Breast epithelium (tissue), 4 donors: ENCODE data around the gene STMN1. TPM values are rescaled to one million over a fixed set of nuclear protein-coding genes. Genes with fewer than 3 reads are reported as not detected.

Experiments used
- DNase-seq, 2 donors: peaks; one replicate each; pipeline ENCODE4 v3.0.0-alpha.2; 2019; ENCODE audit warnings: low spot score in 2 of 2
- H3K27ac ChIP-seq, 2 donors: fragments of 200-600 bp; sonication (generic) in 1 of 2; one replicate each; pipeline ENCODE4 v1.5.1; 2016 to 2019; ENCODE audit warnings: mild to moderate bottlenecking in 1 of 2
- H3K27me3 ChIP-seq, 2 donors: fragments of 200-600 bp; sonication (generic) in 1 of 2; one replicate each; pipeline versions ENCODE4 v1.5.1 to v1.6.0; 2017 to 2019; ENCODE audit warnings: control low read depth in 1 of 2, mild to moderate bottlenecking in 1 of 2
- H3K36me3 ChIP-seq: fragments of 200-600 bp; one replicate; pipeline ENCODE4 v1.5.1; 2019
- H3K4me1 ChIP-seq, 2 donors: fragments of 200-600 bp; sonication (generic); one replicate each; pipeline ENCODE4 v1.5.1; 2016 to 2019; ENCODE audit warnings: control low read depth in 1 of 2
- H3K4me3 ChIP-seq, 3 donors: fragments of 200-600 bp; sonication (generic); 1 replicate in 2 of 3; 2 replicates in 1 of 3; pipeline ENCODE4 v1.5.1; 2016 to 2019; ENCODE audit warnings: mild to moderate bottlenecking in 3 of 3, moderate library complexity in 2 of 3
- H3K9me3 ChIP-seq, 2 donors: fragments of 200-600 bp; sonication (generic) in 1 of 2; one replicate each; pipeline ENCODE4 v1.5.1; 2016 to 2019; ENCODE audit warnings: control low read depth in 1 of 2
- POLR2A ChIP-seq: fragments of 450-650 bp; IDR thresholded peaks from one replicate; pipeline ENCODE4 v1.6.1; 2016; ENCODE audit warnings: antibody characterized with exemption, mild to moderate bottlenecking, moderate library complexity
- POLR2AphosphoS5 ChIP-seq, 3 donors: sonication (generic); formaldehyde crosslinking; IDR thresholded peaks; one replicate each; pipeline ENCODE4 v1.6.1; 2017; ENCODE audit warnings: antibody characterized with exemption in 3 of 3
- intact Hi-C: fragments of 100-400 bp; cut with DNase I; formaldehyde crosslinking; loops from one replicate; pipeline ENCODE4 v1.15.1; 2023; ENCODE audit warnings: low total_unique reads
- total RNA-seq, 3 donors: library from RNA; depleted of rRNA; stranded (reverse); fragments of >200 nt; gene quantifications; one replicate each; pipeline ENCODE4 v1.1.0, GENCODE V29; 2016
- TF ChIP-seq, protein P1 (sequence below), 3 donors: fragments of 450-650 bp; IDR thresholded peaks; one replicate each; pipeline ENCODE4 v1.5.1; 2016 to 2017; ENCODE audit warnings: antibody characterized with exemption in 3 of 3, mild to moderate bottlenecking in 3 of 3, moderate library complexity in 3 of 3

The STMN1 gene
- total RNA-seq, 3 donors from 2014 or later, result 23.9 to 33.8 (median 28.4) TPM

DNA sequence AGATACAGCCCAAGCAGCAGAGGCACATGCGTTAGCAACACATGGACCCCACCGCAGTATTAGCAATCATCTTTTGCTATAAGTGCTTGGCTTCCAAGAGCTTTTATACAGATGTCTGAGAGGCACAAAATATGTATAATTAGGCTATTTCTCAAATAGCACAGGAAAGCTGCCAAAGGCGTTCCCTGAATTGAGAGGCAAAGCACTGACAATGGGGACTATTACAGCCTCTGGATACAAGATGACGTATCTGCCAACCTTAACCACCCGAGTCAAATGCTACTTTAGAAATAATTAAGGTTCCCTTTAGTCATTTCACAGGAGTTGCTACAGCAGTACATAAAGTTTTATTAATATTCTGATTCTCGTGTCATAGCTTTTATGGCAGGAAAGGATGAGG lies 6.4 kb downstream of the STMN1 start:
- peaks cover 0 to 11% of the 10 kb centered on the region in 2 donors for H3K4me1 ChIP-seq
- H3K27me3 ChIP-seq, result no peaks in the 10 kb centered on the region
- no peaks in the 10 kb centered on the region for H3K9me3 ChIP-seq
- TF ChIP-seq, protein P1, sequence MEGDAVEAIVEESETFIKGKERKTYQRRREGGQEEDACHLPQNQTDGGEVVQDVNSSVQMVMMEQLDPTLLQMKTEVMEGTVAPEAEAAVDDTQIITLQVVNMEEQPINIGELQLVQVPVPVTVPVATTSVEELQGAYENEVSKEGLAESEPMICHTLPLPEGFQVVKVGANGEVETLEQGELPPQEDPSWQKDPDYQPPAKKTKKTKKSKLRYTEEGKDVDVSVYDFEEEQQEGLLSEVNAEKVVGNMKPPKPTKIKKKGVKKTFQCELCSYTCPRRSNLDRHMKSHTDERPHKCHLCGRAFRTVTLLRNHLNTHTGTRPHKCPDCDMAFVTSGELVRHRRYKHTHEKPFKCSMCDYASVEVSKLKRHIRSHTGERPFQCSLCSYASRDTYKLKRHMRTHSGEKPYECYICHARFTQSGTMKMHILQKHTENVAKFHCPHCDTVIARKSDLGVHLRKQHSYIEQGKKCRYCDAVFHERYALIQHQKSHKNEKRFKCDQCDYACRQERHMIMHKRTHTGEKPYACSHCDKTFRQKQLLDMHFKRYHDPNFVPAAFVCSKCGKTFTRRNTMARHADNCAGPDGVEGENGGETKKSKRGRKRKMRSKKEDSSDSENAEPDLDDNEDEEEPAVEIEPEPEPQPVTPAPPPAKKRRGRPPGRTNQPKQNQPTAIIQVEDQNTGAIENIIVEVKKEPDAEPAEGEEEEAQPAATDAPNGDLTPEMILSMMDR (IDR thresholded peaks at IDR 0.05), result no peak
- TF ChIP-seq POLR2AphosphoS5 (IDR thresholded peaks at IDR 0.05) (no peak), POLR2A (no peak)
- DNase-seq, result no peak
- no peak overlapping the region for H3K27ac ChIP-seq
- H3K4me3 ChIP-seq, result no peak overlapping the region
- no peaks in the 10 kb centered on the region for H3K36me3 ChIP-seq
- intact Hi-C loops, result loop anchor here (10.0 kb wide), 1 partner anchor 95 kb away; the partner anchor contains the start of gene PAFAH2

DNA sequence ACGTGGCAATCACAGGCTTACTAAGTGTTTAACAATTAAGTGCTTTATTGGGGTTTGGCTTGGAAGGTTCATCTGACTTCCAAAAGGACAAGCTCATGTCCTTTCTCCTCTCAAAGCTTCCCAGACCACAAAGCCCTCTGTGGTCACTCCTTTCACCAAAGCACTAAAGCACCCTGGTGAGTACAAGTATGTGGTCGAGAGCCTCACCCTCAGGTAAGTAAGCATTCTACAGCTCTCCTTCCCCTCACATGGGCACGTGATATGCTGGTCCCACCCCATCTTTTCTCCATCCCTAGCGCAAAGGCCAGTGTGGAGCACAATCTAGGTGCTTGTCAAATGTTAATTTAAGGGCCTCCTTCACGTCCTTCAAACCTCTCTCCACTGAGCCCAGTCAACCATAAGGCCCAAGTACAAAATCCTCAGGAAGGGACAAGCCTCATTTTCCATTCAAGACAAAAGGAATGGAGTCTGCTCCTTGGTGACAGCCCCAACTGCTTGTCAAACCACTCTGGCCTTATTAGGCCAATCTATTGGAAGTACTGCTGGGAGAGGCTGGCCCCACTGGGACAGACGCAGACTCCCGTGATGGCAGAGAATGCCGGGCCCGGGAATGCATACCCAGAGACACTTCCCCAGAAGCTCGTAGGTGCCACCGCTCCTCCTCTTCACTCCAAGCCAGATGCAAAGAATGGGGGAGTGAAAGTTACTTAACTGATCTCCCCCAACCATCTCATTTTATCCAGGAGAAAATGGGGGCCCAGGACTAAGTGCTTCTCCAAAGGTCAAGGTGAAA lies 7.8 kb downstream of the STMN1 start:
- no peak for DNase-seq
- H3K36me3 ChIP-seq, result no peaks in the 10 kb centered on the region
- no peaks in the 10 kb centered on the region for H3K9me3 ChIP-seq
- H3K27ac ChIP-seq, result no peak overlapping the region
- no peak overlapping the region for H3K4me3 ChIP-seq
- no peak for TF ChIP-seq POLR2A
- H3K27me3 ChIP-seq, result no peaks in the 10 kb centered on the region
- intact Hi-C loops, result loop anchor here (10.0 kb wide), 1 partner anchor 96 kb away; the partner anchor contains the start of gene PAFAH2
- peaks cover 0 to 7% of the 10 kb centered on the region in 2 donors for H3K4me1 ChIP-seq

DNA sequence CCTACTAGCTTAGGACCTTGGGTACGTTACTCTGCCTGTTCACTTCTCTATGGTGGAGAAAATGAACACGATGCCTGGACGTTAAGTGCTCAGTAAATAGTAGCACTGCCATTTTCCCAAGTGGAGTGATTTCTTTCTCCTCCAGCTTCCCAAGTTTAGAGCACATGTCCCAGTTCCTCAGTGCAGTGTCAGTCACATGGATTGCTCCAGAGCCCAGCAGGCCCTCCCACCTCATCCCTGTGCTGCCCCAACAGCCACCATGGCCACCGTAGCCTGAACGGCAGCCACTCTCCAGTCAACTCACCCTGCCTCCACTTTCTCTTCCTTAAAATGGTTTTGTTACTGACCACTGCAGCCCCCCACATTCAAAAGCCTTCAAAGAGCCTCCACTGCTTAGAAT lies 8.5 kb downstream of the STMN1 start:
- Histone ChIP-seq H3K4me3 (no peak overlapping the region), H3K36me3 (no peaks in the 10 kb centered on the region), H3K27me3 (no peaks in the 10 kb centered on the region), H3K27ac (no peak overlapping the region), H3K9me3 (no peaks in the 10 kb centered on the region), H3K4me1 (peaks cover 0 to 7% of the 10 kb centered on the region in 2 donors)
- no peak for DNase-seq
- TF ChIP-seq POLR2AphosphoS5 (IDR thresholded peaks at IDR 0.05) (no peak), POLR2A (no peak)
- TF ChIP-seq, protein P1 (IDR thresholded peaks at IDR 0.05), result no peak
- intact Hi-C loops, result loop anchor here (10.0 kb wide), 1 partner anchor 97 kb away; the partner anchor contains the start of gene PAFAH2

DNA sequence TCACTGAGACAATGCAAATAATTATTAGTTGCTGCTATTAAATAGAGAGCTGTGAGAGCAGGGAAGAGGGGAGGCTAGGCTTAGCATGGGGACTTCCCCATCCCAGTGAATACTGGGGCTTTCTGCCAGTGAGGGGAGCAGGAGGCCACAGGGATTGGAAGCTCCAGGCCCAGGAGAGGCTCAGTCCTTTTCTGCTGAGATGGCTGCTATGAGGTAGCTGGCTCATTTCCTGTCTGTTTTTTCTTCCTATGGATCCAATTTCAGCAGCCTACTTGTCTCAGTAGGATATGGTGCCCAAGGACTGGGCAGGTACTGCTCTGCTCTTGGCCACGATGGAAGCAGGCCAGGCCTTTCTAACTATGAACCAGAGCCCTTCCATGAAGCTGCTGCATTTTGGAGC lies 10.0 kb downstream of the STMN1 start:
- Histone ChIP-seq H3K27ac (no peak overlapping the region), H3K4me3 (no peak overlapping the region), H3K4me1 (peaks cover 0 to 7% of the 10 kb centered on the region in 2 donors), H3K36me3 (no peaks in the 10 kb centered on the region), H3K27me3 (no peaks in the 10 kb centered on the region), H3K9me3 (no peaks in the 10 kb centered on the region)
- intact Hi-C loops, result loop anchor here (10.0 kb wide), 1 partner anchor 99 kb away; the partner anchor contains the start of gene PAFAH2
- TF ChIP-seq POLR2A (no peak), POLR2AphosphoS5 (IDR thresholded peaks at IDR 0.05) (no peak)
- TF ChIP-seq, protein P1 (IDR thresholded peaks at IDR 0.05), result no peak
- no peak for DNase-seq

DNA sequence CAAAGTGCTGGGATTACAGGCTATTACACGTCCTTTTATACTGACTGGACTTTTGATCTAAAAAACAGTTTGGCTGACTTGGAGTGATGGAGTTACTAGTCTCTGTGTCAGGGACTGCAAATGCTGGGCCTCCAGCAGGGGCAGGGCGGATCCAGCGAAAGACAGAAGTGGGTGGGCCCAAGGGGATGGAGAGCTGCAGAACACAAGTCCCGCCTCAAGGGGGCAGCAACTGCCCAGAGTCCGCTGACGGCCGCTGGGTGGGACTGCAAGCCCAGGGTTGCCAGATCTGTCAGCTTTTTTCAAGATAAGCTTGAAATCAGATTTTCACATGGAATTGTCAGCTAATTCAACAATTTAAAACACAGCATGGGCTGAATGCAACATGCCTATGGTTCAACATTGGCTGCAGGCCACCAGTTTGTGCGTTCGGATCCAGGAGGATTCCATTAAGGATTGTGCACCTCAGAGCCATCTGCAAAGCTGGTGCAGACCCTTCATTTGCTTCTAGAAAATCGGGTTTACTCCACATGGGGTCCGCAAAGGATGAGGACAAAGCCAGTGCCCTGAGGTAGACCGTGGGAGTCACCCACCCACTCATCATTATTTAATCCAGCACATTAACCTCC lies 10.7 kb downstream of the STMN1 start:
- intact Hi-C loops, result loop anchor here (10.0 kb wide), 1 partner anchor 99 kb away; the partner anchor contains the start of gene PAFAH2
- H3K36me3 ChIP-seq, result no peaks in the 10 kb centered on the region
- H3K4me3 ChIP-seq, result no peak overlapping the region
- no peak overlapping the region for H3K27ac ChIP-seq
- H3K9me3 ChIP-seq, result no peaks in the 10 kb centered on the region
- TF ChIP-seq, protein P1 (IDR thresholded peaks at IDR 0.05), result peak; percentile 89 to 99 (median 95)
- TF ChIP-seq POLR2A (no peak), POLR2AphosphoS5 (IDR thresholded peaks at IDR 0.05) (peak in 1 of 3 donors; percentile 19)
- H3K27me3 ChIP-seq, result no peaks in the 10 kb centered on the region
- H3K4me1 ChIP-seq, result peaks cover 0 to 7% of the 10 kb centered on the region in 2 donors
- peak; percentile 76 to 85 for DNase-seq
